ENCODE results near the gene MYBBP1A.
"Not testable (repeated sequence)": the region's sequence is repeated elsewhere in the genome, so short reads cannot be mapped to it uniquely, and the experiment has no call there.

The MYBBP1A gene

GRCh38 chr17:4590981-4591453, 35.8 kb upstream of the MYBBP1A start:
- Histone ChIP-seq H3K9me3 (peaks cover 4% of the 10 kb centered on the region; the same call in 1 of the 2 replicates), H3K4me3 (ENCODE audit: low read depth, low read length) (no peak overlapping the region), H3K27me3 (peaks cover 19% of the 10 kb centered on the region), H3K36me3 (no peaks in the 10 kb centered on the region), H3K4me1 (peaks cover 13% of the 10 kb centered on the region)
- no peak for TF ChIP-seq CTCF (IDR thresholded peaks at IDR 0.05; ENCODE audit: low read depth, low read length)
- no peak for DNase-seq

GRCh38 chr17:4590042-4590441, 34.9 kb upstream of the MYBBP1A start:
- DNase-seq; H3K36me3 ChIP-seq; H3K4me3 ChIP-seq (ENCODE audit: low read depth, low read length); H3K9me3 ChIP-seq: not testable (repeated sequence)
- Histone ChIP-seq H3K4me1 (peaks cover 13% of the 10 kb centered on the region), H3K27me3 (peaks cover 21% of the 10 kb centered on the region)

- peaks cover 13% of the 10 kb centered on the region for H3K4me1 ChIP-seq
- TF ChIP-seq CTCF (IDR thresholded peaks at IDR 0.05; ENCODE audit: low read depth, low read length) = no peak
- peaks cover 4% of the 10 kb centered on the region; the same call in 1 of the 2 replicates for H3K9me3 ChIP-seq
- H3K36me3 ChIP-seq = no peaks in the 10 kb centered on the region
- no peak overlapping the region for H3K4me3 ChIP-seq (ENCODE audit: low read depth, low read length)
- peaks cover 31% of the 10 kb centered on the region for H3K27me3 ChIP-seq
- DNase-seq = no peak
Observed at GRCh38 chr17:4588898-4589625, 33.9 kb upstream of the MYBBP1A start.

- TF ChIP-seq CTCF (IDR thresholded peaks at IDR 0.05; ENCODE audit: low read depth, low read length) = no peak
- no peaks in the 10 kb centered on the region for H3K36me3 ChIP-seq
- peaks cover 4% of the 10 kb centered on the region; the same call in 1 of the 2 replicates for H3K9me3 ChIP-seq
- no peak overlapping the region for H3K4me3 ChIP-seq (ENCODE audit: low read depth, low read length)
- peak; percentile 36 for DNase-seq
- peaks cover 36% of the 10 kb centered on the region for H3K27me3 ChIP-seq
- H3K4me1 ChIP-seq = peaks cover 13% of the 10 kb centered on the region
Observed at GRCh38 chr17:4588391-4588790, 33.2 kb upstream of the MYBBP1A start.

- H3K27me3 ChIP-seq = peaks cover 36% of the 10 kb centered on the region
- H3K4me3 ChIP-seq (ENCODE audit: low read depth, low read length) = no peak overlapping the region
- TF ChIP-seq CTCF (IDR thresholded peaks at IDR 0.05; ENCODE audit: low read depth, low read length) = no peak
- peak; percentile 88 for DNase-seq
- H3K9me3 ChIP-seq = peaks cover 4% of the 10 kb centered on the region; the same call in 1 of the 2 replicates
- peaks cover 17% of the 10 kb centered on the region for H3K4me1 ChIP-seq
- no peaks in the 10 kb centered on the region for H3K36me3 ChIP-seq
Observed at GRCh38 chr17:4587803-4588202, 32.6 kb upstream of the MYBBP1A start.

- no peaks in the 10 kb centered on the region for H3K36me3 ChIP-seq
- H3K4me1 ChIP-seq = peaks cover 20% of the 10 kb centered on the region
- H3K27me3 ChIP-seq = peaks cover 36% of the 10 kb centered on the region
- DNase-seq = no peak
- peaks cover 4% of the 10 kb centered on the region; the same call in 1 of the 2 replicates for H3K9me3 ChIP-seq
- no peak for TF ChIP-seq CTCF (IDR thresholded peaks at IDR 0.05; ENCODE audit: low read depth, low read length)
- H3K4me3 ChIP-seq (ENCODE audit: low read depth, low read length) = no peak overlapping the region
Observed at GRCh38 chr17:4587195-4587594, 32.0 kb upstream of the MYBBP1A start.
